Uterus (tissue), 2 donors: Measurements from ENCODE around the gene ABCB10.
"Not testable (repeated sequence)": the region's sequence is repeated elsewhere in the genome, so short reads cannot be mapped to it uniquely, and the experiment has no call there.

ENCODE experiments used
- POLR2A ChIP-seq, 2 donors: fragments of 450-650 bp; IDR thresholded peaks; one replicate each; pipeline ENCODE4 v1.6.1; 2016; ENCODE audit warnings: antibody characterized with exemption in 2 of 2, mild to moderate bottlenecking in 1 of 2, moderate library complexity in 1 of 2
- TF ChIP-seq, protein P1 (sequence below), 4 experiments: fragments of 200-600 bp in 2 of 4; fragments of 450-650 bp in 2 of 4; sonication (generic) in 2 of 4; IDR thresholded peaks; one replicate each; pipeline ENCODE4 v1.5.1; 2016 to 2019; ENCODE audit warnings: antibody characterized with exemption in 4 of 4, mild to moderate bottlenecking in 2 of 4, moderate library complexity in 1 of 4

DNA sequence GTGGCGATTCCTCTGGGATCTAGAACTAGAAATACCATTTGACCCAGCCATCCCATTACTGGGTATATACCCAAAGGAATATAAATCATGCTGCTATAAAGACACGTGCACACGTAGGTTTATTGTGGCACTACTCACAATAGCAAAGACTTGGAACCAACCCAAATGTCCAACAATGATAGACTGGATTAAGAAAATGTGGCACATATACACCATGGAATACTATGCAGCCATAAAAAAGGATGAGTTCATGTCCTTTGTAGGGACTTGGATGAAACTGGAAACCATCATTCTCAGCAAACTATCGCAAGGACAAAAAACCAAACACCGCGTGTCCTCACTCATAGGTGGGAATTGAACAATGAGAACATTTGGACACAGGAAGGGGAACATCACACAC, 46.9 kb downstream of the ABCB10 start:
- TF ChIP-seq, protein P1, sequence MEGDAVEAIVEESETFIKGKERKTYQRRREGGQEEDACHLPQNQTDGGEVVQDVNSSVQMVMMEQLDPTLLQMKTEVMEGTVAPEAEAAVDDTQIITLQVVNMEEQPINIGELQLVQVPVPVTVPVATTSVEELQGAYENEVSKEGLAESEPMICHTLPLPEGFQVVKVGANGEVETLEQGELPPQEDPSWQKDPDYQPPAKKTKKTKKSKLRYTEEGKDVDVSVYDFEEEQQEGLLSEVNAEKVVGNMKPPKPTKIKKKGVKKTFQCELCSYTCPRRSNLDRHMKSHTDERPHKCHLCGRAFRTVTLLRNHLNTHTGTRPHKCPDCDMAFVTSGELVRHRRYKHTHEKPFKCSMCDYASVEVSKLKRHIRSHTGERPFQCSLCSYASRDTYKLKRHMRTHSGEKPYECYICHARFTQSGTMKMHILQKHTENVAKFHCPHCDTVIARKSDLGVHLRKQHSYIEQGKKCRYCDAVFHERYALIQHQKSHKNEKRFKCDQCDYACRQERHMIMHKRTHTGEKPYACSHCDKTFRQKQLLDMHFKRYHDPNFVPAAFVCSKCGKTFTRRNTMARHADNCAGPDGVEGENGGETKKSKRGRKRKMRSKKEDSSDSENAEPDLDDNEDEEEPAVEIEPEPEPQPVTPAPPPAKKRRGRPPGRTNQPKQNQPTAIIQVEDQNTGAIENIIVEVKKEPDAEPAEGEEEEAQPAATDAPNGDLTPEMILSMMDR (IDR thresholded peaks at IDR 0.05): not testable (repeated sequence)
- not testable (repeated sequence) for TF ChIP-seq POLR2A (IDR thresholded peaks at IDR 0.05)
